HuH-7.5 (cell line): ENCODE data around the gene CYP2A13.
A peak's percentile ranks its signal among the peaks of the same experiment; 100 is the strongest.
"Not testable (repeated sequence)": the region's sequence is repeated elsewhere in the genome, so short reads cannot be mapped to it uniquely, and the experiment has no call there.

Experiments
- DNase-seq: peaks from one replicate; pipeline ENCODE4 v3.0.0; 2011; ENCODE audit warnings: low spot score

CYP2A13 gene

DNA sequence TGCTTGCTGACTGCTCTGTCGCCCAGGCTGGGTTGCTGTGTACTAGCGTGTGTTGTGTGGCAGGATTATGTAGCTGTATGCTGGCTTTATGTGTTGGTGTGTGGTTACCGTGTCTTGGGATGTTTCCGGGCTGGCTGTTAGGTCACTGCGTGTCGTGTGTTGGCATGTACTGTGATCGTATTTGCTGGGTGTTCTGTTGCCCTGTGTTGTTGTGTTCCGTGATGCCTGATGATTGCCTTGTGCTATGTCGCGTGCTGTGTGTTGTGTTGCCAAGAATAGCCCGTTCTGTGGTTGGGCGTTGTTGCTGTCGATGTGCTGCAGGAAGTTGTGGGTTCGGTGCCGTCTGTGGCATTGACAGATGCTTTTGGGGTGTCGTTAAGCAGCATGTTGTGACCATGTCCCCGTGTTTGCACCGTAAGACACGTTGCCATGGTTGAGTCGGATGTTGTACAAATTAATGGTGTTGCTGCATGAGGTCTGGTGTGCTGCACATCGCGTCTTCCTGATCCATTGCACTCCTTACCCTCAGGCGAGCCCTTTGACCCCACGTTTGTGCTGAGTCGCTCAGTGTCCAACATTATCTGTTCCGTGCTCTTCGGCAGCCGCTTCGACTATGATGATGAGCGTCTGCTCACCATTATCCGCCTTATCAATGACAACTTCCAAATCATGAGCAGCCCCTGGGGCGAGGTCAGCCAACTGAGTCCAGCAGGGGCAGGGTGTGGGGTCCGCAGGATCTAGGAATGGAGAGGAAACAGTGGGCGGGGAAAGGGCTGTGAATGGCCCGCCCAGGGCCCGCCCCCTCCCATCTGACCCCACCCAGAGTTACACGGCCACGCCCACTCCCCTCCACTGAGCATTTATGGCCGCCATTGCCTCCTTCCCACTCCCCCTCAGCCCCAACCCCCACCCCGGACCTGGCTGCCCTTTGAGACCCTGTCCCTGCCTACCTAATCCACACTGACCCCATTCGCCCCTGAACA is 33.0 kb downstream of the CYP2A13 start:
- not testable (repeated sequence) for DNase-seq

- DNase-seq: not testable (repeated sequence)
These were observed 34.6 kb downstream of the CYP2A13 start for GRCh38 chr19:41122846-41123245.

- no peak for DNase-seq
These were observed 35.6 kb downstream of the CYP2A13 start for GRCh38 chr19:41123716-41124294.

- DNase-seq: not testable (repeated sequence)
These were observed 38.5 kb downstream of the CYP2A13 start for GRCh38 chr19:41126765-41127203.

DNA sequence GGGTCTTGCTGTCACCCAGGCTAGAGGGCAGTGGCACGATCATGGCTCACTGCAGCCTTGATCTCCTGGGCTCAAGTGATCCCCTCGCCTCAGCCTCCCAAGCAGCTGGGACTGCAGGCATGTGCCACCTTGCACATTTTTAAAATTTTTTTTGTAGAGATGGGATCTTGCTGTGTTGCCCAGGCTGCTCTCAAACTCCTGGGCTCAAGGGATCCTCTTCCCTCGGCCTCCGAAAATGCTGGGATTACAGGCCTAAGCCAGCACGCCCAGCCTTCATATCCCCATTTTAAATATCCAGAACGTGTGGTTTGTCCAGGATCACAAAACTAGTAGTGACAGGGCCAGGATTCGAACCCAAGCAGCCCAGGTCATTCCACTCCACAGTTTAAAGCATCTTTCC is 39.1 kb downstream of the CYP2A13 start:
- DNase-seq: not testable (repeated sequence)

- DNase-seq: peak; percentile 35
These were observed 39.6 kb downstream of the CYP2A13 start for GRCh38 chr19:41127801-41128300.

GRCh38 chr19:41128692-41129091 is 40.4 kb downstream of the CYP2A13 start:
- DNase-seq: no peak

DNA sequence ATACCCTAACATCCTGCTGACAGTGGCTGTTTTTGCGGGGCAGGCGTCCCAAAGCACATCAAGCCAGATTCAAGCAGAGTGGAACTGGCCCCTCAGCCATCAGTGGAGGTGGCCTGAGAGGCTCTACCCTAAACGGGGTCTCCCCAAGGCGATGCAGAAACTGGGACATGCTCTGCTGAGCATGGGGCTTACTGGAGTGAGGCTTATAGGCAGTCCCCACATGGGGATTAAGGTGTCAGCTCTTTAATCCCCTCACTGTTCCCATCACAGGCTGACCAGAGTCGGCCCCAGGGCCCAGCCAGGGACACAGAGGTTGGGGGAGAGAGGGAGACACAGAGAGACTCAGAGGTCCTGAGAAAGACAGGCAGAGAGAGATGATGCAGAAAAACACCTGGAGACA is 42.9 kb downstream of the CYP2A13 start:
- no peak for DNase-seq

DNA sequence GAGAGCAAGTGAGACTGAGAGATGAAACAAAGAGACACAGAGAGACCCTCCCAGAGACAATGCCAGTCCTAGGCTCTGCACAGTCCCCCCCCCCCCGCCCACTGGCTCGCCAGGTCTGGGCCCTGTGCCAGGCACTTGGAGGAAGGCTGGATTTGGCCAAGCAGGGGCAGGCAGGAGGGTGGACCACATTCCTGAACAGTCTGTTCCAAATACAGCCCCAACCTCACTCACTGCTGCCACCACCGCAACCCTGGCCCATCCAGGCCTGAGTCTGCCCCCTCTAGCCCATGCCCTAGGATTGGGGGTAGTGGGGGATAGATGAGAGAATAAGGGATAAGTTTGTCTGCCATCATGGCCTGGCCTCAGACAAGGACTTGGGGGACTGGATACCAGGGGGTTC is 45.0 kb downstream of the CYP2A13 start:
- DNase-seq: no peak

- no peak for DNase-seq
These were observed 46.4 kb downstream of the CYP2A13 start for GRCh38 chr19:41134616-41135015.

DNA sequence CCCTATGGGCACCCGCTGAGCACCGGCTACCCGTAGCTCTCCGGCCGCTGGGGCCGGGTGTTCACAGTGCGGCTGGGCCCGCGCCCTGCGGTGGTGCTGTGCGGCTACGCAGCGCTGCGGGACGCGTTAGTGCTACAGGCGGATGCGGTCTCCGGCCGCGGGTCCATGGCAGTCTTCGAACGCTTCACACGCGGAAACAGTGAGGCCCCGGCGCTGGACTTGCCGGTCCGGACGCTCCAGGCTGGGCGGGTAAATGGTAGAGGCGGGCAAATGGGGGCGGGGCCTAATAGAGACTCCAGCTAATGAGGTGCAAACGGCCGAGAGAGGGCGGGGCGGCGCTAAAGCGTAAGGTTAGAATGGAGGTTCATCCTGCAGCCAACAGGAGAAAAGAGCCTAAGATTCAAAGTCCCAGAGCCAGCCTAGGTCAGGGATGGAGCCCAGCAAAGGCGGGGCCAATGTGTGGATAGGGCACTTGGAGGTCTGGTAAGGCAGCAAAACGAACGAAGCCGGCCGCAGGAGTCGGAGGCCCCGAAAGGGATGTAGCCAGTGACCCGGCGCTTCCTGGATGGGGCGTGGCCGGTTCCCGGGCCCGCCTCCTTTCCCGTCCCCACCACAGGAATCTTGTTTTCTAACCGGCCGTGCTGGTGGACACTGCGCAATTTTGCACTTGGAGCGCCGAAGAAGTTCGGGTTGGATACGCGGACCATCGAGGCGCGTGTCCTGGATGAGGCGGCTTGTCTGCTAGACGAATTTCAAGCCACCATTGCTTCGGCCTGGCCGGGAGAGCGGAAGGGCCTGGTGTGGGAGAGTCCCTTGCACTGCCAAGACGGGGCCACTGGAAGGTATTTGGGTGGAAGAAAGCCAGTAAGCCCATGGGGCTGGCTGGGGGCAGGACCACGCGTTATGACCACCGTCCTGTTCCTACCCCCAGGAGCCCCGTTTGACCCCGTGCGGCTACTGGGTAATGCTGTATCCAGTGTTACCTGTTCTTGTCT is 47.4 kb downstream of the CYP2A13 start:
- not testable (repeated sequence) for DNase-seq

- DNase-seq: no peak
These were observed 48.6 kb downstream of the CYP2A13 start for GRCh38 chr19:41136636-41137455.

- peak; percentile 64 for DNase-seq
These were observed 56.2 kb downstream of the CYP2A13 start for GRCh38 chr19:41144403-41144802.
